Lower leg skin (tissue), 4 donors: ENCODE measurements around the gene DYNLRB1. TPM values are rescaled to one million over a fixed set of nuclear protein-coding genes. Genes with fewer than 3 reads are reported as not detected.

Source experiments
- DNase-seq, 2 donors: peaks; one replicate each; pipeline ENCODE4 v3.0.0-alpha.2; 2019; ENCODE audit warnings: low spot score in 2 of 2
- H3K4me3 ChIP-seq: fragments of 200-600 bp; sonication (generic); 2 replicates; pipeline ENCODE4 v1.5.1; 2017; ENCODE audit warnings: mild to moderate bottlenecking, low read depth; ENCODE audit not compliant: poor library complexity, severe bottlenecking
- CTCF ChIP-seq, 3 donors: fragments of 450-650 bp; IDR thresholded peaks; one replicate each; pipeline ENCODE4 v1.5.1; 2016; ENCODE audit warnings: antibody characterized with exemption in 3 of 3, mild to moderate bottlenecking in 3 of 3, moderate library complexity in 2 of 3
- POLR2A ChIP-seq, 2 donors: fragments of 450-650 bp; IDR thresholded peaks; one replicate each; pipeline ENCODE4 v1.6.1; 2016 to 2017; ENCODE audit warnings: antibody characterized with exemption in 2 of 2, mild to moderate bottlenecking in 1 of 2, moderate library complexity in 1 of 2
- WGBS, 2 donors: methylation state at CpG; one replicate each; pipeline ENCODE4 v1.1.5; 2018; 5-methylcytosine and 5-hydroxymethylcytosine counted together
- intact Hi-C: fragments of 100-400 bp; cut with DNase I; formaldehyde crosslinking; loops from one replicate; pipeline ENCODE4 v1.15.0; 2023; ENCODE audit warnings: low total_unique reads
- total RNA-seq, 4 donors: library from RNA; depleted of rRNA; stranded (reverse); fragments of >200 nt; gene quantifications; one replicate each; pipeline ENCODE4 v1.1.0, GENCODE V29; 2016

The DYNLRB1 gene
- total RNA-seq, 4 donors from 2014 or later = 162 to 232 (median 193) TPM

- intact Hi-C loops = loop anchor here (10.0 kb wide), 1 partner anchor 128 kb away; the partner anchor contains the start of gene TP53INP2
- TF ChIP-seq POLR2A (IDR thresholded peaks at IDR 0.05) (no peak), CTCF (IDR thresholded peaks at IDR 0.05) (no peak)
Measured at GRCh38 chr20:34577061-34577460, 60.8 kb downstream of the DYNLRB1 start.

GRCh38 chr20:34578025-34578424 lies 61.8 kb downstream of the DYNLRB1 start:
- TF ChIP-seq POLR2A (IDR thresholded peaks at IDR 0.05) (no peak), CTCF (IDR thresholded peaks at IDR 0.05) (no peak)
- intact Hi-C loops = loop anchor here (10.0 kb wide), 1 partner anchor 127 kb away; the partner anchor contains the start of gene TP53INP2
- DNase-seq = peak in 1 of 2 donors; percentile 17
- 59 to 64% methylated on average over 2 of the region's 2 CpGs for WGBS, 2 donors
- no peak overlapping the region for H3K4me3 ChIP-seq

More at GRCh38 chr20:34577061-34577460, 60.8 kb downstream of the DYNLRB1 start:
- peak in 1 of 2 donors; percentile 54 for DNase-seq
- WGBS, 2 donors = 91 to 97% methylated on average over 4 of the region's 4 CpGs
- no peak overlapping the region for H3K4me3 ChIP-seq

- peak in 1 of 2 donors; percentile 61 for DNase-seq
- no peak overlapping the region for H3K4me3 ChIP-seq
- intact Hi-C loops = loop anchor here (10.0 kb wide), 1 partner anchor 126 kb away; the partner anchor contains the start of gene TP53INP2
- TF ChIP-seq CTCF (IDR thresholded peaks at IDR 0.05) (no peak), POLR2A (IDR thresholded peaks at IDR 0.05) (no peak)
- WGBS, 2 donors = 81 to 82% methylated on average over 6 of the region's 6 CpGs
Measured at GRCh38 chr20:34578521-34578920, 62.3 kb downstream of the DYNLRB1 start.

DNA sequence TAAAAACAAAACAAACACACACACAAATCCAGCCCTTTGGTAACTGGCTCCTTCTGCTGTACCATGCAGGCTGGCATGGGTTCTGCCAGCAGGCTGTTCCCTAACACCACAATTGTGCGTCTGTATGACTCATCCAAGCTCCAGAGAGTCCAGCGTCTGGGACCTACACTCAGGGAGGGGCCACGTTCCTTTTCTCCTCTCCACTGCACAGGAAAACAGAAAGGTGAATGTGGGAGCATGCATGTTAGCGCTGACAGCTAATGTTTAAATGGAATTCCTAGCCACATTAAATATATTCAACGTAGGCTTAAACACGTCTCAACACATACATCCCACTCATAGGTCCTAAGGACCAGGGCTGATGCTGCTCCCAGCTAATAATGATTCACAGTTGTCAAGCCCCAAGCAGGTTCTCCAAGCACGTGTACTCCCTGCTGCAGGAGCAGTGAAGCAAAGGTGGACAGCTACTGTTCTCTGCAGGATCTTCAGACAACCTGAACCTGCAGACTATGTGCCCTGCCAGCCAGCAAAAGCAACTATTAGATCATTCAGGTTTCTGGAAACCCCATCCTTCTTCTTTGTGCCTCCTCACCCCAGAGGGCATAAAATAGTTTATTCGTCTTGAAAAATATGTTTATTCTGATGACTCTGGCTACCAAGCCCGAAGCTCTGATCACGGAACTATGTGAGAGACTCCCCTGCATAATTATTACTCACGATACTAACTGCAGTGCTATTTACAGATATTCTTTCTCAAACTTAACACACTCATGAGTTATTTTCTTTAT lies 63.2 kb downstream of the DYNLRB1 start:
- TF ChIP-seq CTCF (IDR thresholded peaks at IDR 0.05) (no peak), POLR2A (IDR thresholded peaks at IDR 0.05) (no peak)
- no peak overlapping the region for H3K4me3 ChIP-seq
- peak; percentile 40 to 82 for DNase-seq
- intact Hi-C loops = loop anchor here (10.0 kb wide), 1 partner anchor 125 kb away; the partner anchor contains the start of gene TP53INP2
- 36 to 44% methylated on average over 11 of the region's 11 CpGs for WGBS, 2 donors

DNA sequence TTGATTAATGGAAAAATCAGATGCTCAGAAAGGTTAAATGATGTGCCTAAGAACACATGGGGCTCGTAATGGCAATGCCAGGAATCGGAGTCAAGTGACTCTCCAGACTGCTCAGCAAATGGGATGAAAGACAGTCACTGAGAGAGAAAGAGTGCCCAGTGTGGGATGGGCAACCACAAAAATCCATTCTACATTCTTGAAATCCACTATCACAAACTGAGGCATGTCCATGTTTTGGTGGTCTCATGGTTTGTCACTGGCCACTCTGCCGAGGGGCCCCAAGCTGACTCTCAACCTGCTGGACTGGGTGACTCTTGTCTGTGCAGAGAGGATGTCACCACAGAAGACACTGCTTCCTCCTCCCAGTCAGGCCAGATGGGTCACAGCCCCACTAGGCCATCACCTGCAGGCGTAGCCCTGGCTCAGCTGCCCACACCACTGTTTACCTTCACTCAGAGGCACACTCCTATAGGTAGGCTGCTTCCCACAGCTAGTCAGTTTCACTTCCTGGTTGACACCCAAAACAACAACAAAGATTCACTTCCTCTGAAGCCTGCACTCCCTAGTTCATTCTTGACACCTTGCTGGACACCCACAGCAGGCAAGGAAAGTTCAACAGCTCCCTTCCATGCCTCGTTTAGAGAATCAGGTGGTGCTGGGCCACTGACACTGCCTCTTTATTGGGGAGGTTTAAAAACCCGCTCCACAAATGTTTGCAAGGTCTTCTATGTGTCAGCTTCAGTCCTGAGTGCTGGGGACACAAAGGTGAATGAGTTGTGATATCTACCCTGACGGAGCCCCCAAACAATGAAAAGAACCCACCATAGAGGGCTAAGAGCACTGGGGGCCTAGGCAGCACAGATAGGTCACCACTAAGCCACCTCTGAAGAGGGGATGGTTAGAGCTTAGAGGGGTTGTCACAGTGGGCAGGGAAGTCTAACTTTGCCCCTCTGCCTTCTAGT lies 64.0 kb downstream of the DYNLRB1 start:
- TF ChIP-seq CTCF (IDR thresholded peaks at IDR 0.05) (no peak), POLR2A (IDR thresholded peaks at IDR 0.05) (no peak)
- no peak overlapping the region for H3K4me3 ChIP-seq
- intact Hi-C loops = loop anchor here (10.0 kb wide), 2 partner anchors 125 to 185 kb away; partner anchors contain the start of gene TP53INP2
- WGBS, 2 donors = 81 to 83% methylated on average over 7 of the region's 7 CpGs
- peak in 1 of 2 donors; percentile 42 for DNase-seq
